Limb (tissue), 2 donors: ENCODE data around the gene AKAP3.
A peak's percentile ranks its signal among the peaks of the same experiment; 100 is the strongest.

ENCODE experiments used
- DNase-seq, 2 donors: peaks; one replicate each; pipeline ENCODE4 v3.0.0-alpha.2; 2016; ENCODE audit errors: extremely low spot score in 2 of 2

AKAP3 gene

DNA sequence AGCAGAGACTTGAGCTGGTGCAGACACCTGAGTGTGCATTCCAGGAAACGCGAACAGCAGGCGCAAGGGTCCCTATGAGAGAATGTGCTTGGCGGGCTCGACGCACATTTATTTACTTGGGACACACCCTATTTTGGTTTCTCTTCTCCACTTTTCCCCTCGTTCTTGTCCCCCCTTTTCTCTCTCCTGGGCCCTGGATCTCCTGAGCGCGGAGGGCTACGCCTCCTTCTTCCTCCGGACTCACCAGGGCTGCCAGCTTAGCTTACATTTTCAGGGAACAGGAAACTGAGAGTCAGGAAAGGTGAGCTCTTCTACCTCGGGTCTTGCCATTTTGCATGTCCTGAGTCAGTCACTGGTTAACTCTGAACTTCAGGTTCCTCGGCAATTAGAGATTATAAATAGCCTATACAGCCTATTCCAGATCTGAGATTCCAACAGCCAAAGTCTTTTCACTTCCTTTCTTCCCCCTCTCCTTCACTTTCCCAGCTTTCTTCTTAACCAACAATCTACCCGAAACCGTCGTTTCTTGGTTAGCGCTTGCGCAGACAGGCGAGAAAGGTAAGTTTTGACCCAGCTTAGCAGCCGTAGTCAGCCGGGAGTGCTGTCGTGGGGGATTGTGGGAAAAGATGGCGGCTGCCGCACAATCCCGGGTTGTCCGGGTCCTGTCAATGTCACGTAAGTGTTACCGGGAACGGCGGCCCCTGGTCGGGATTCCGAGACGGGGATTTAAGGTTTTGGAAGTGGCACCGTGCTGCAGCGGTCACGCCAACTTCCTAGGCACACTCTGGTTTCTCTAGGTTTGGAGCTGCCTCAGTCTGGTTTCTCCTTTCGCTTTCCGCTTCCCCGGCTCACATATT is at the start of gene AKAP3, which contains the start of gene NDUFA9:
AKAP3 (minus strand) TSS at position 551 of the 857 bp plus-strand sequence. CDS start 10,855 bp downstream, outside the sequence.
NDUFA9 (plus strand) TSS at position 614 of the 857 bp plus-strand sequence; CDS start at position 627, 13 bp downstream.
- peak; percentile 89 to 92 for DNase-seq

DNA sequence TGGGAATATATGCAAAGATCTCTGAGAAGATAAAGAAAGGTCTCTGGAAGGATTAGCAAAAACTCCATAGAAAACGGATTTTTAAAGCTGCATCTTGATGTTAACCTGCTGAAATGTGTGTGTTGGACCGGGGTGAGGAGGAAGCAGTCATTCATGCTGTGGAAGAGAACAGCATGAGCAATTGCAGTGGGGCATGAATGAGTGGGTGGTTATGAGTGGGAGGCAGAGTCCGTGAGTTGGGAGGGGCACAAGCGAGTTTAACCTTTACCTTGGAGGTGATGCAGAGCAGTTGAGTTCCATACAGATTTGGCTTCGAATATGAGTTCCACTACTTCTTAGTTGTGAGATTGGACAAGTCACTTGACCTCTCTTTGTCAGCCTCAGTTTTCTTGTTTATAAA is 41.9 kb upstream of the AKAP3 start:
- no peak for DNase-seq

DNA sequence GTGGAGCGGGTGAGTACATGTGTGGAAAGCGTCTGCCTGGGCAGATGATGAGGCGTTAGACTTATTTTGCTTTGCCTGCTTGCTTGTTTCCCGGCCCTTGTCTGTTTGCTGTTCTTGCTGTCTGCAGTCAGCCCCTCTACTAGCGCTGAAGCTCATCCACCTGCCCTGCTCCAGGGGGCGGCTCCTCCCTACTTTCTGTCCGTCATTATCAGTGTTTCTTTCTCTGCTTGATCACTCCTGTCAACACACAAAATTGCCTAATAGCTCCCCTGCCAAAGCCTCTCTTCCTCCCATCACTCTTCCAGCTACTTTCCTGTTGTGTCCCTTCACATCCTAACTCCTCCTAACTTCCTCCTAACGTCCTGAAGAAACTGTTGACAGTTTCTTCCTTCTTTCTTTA is 36.5 kb upstream of the AKAP3 start:
- no peak for DNase-seq

- DNase-seq = no peak
Measured at GRCh38 chr12:4681732-4682131, 32.9 kb upstream of the AKAP3 start.

DNA sequence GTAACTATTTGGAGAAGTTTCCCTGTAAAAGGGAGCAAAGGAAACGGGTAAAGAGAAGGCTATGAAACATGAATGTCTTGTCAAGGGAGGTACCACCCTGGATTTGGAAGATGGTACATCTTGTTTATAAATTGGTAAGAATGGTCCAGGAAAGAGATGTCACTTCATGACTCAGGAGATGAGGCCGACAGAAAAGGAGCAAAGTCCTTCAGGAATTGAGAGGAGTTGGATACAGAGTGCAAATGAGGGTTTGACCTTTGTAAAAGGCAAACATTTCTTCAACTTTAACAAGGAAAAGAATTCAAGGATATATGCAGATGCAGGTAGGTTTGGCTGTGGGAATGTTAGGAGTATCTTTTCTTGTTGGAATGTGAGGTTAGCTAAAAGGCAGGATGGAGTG is 30.9 kb upstream of the AKAP3 start:
- no peak for DNase-seq

DNA sequence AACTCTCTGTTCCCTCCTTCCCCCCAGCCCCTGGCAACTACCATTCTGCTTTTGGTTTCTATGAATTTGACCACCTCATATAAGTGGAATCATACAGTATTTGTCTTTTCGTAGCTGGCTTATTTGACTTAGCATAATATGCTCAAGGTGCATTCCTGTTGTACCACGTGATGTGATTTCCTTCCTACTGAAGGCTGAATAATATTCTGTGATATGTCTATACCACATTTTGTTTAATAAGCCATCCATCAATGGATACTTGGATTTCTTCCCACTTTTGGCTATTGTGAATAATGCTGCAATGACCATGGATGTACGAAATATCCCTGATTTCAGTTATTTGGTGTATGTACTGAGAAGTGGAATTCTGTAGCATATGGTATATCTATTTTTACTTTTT is 16.4 kb upstream of the AKAP3 start:
- DNase-seq = no peak

GRCh38 chr12:4663971-4664505 is 15.2 kb upstream of the AKAP3 start:
- DNase-seq = no peak

- DNase-seq = no peak
Measured at GRCh38 chr12:4653691-4654090, 4.8 kb upstream of the AKAP3 start.

DNA sequence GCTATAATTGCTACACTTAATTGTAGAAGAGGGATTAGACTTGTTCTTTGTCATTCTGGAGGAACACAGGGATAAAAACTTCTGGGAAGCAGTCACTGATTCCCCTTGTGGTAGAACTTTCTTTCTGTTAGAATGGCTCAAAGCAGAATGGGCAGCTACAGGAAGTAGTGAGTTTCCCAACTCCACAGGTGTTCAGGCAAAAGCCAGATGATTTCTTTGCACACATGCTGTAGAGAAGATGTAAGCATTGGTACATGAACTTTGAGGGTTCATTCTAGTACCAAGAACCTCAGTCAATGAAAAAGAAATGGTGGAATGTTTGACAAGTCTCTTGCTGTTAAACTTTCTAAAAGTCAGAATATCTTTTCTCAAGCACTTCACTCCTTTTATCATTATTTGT is 4.4 kb upstream of the AKAP3 start:
- no peak for DNase-seq

DNA sequence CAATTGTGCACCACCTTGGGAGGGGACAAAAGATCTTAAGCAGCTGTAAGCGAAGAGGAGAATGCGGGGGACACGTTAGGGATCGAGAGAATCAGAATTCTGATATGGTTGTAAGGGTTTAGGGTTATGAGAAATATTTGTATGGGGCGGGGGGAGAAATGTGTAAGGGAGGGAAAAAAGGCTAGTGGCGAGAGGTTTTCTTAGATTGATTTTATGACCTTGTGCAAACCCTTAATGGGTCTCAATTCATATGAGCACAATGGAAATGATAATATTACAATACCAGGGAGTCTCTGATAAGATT is 459 bp upstream of the AKAP3 start:
- no peak for DNase-seq

DNA sequence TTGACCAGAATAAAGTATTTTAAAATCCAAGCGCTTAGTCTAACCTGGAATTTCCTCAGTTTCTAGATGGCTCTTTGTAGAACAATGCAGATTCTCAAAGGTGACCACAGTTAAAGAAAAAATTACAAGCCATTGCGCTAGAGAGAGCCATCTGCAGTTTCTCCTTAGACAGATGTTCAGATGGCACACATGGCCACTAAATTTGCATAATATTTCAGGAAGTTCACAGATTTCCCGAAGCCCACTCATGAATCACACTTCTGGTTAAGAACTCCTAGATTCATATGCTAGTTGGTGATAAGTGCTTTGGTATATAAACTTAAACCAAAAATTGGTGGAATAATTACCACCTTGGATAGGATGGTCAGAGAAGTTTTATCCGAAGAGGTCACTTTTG is 749 bp downstream of the AKAP3 start:
- DNase-seq = no peak

DNA sequence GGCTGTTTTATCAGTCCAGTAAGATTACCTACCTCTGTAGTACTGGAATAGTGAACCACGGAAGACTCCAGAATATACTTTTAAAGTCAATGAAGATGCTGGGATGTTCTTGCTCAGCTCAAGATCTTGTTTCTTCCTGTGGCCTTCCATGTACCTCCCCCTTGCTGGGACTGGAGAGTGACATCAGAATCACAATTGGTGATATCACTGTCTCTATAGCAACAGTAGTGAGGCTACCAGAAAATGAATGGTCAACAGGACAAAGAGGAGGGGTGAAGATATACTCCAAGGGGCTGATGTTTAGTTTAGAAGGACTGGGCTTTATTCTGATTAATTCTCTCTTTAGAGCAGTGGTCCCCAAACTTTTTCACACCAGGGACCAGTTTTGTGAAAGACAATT is 3.8 kb downstream of the AKAP3 start:
- DNase-seq = no peak

DNA sequence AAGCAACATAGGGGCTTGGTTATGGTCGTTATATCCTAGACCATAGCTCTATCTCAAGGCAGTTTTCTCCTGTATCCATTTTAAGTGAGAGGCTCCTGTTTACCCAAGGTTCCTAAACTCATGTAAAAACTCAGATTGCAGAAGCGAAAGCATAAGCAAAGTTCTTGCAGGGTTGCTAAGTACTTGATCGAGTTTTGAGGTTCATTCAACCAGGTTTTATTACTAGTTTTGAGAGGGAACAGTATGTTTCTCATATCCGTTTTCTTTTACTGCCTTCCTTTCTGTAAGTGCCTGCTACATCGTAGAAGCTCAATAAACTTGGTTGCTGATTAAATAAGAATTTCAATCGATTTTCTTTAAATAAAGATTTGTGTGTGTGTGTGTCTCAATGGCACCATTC is 5.1 kb downstream of the AKAP3 start:
- no peak for DNase-seq

DNA sequence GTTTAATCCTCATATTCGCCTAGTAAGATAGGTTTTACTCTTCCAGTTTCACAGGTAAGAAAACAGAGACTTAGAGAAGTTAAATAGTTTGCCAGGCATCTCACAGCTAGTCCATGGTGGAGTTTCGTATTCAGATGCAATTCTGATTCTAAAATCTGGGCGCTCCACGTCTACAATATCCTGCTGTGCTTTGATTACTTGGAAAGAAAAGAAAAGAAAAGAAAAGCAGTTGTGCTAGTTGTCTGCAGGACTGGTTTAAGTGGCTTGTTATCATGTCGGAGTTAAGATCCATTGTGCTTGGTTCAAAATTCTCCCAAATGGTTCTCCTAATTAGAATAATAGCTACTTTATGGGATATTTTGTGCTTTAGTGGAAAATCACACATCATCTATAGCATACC is 18.6 kb downstream of the AKAP3 start:
- no peak for DNase-seq

DNA sequence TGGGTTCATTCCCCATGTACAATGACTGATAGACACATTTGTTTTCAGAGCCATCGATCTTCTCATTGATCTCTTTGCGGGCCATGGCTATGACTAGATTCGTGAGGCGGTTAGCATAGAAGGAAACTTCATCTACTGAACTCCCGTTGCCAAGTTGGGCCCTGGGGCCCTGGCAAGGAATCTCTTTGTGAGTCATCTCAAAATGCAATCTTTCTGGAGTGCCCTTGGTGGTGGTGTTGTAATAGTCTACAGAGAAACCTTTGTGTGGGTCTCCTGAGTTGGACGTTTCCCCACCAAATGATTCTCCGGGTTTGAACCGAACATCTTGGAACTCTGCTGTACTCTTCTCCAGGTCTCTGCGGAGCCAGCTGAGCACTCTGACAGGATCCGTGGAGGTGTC is 20.4 kb downstream of the AKAP3 start:
- no peak for DNase-seq

- DNase-seq = no peak
Measured at GRCh38 chr12:4626543-4626942, 22.3 kb downstream of the AKAP3 start.

GRCh38 chr12:4621511-4621910 is 27.3 kb downstream of the AKAP3 start:
- no peak for DNase-seq

- no peak for DNase-seq
Measured at GRCh38 chr12:4615667-4616066, 33.2 kb downstream of the AKAP3 start.

- no peak for DNase-seq
Measured at GRCh38 chr12:4610481-4610880, 38.4 kb downstream of the AKAP3 start.

DNA sequence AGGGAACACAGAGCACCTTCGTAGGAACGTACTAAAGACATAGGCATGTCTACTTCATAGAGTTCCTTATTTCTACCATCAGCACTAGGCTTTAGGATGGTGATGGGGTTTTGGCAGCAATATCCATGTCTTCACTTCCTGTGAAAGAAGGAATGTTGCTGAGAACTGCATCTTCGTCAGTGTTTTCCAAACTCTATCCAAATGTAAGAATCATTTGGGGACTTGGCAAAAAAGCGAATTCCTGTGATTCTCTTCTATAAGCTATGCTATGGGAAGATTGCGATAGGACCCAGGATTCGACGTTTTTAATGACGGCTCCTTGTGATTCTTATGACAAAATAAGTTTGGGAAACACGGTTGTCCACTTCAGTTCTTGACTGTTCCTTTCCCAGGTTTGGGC is 39.8 kb downstream of the AKAP3 start:
- no peak for DNase-seq

- no peak for DNase-seq
Measured at GRCh38 chr12:4607056-4607455, 41.8 kb downstream of the AKAP3 start.

GRCh38 chr12:4604684-4605193 is 44.1 kb downstream of the AKAP3 start:
- DNase-seq = peak; percentile 80

DNA sequence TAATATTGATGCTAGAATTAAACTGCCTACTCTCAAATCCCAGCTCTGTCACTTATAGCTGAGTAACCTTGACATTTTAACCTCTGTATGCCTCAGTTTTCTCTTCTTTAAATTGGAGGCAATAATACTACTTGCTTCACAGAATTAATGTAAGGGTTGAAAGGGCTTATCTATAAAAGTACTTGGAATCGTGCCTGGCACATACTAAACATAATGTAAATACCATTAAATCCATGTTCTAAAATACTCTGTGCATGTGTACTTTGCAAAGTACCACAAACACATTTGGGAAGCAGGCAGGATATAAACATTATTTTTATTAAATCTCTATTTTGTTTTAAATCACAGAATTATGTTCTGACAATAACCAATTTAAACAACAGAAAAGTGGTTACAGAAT is 44.9 kb downstream of the AKAP3 start:
- no peak for DNase-seq
